ENCODE measurements around the gene APLF.
"Not testable (repeated sequence)": the region's sequence is repeated elsewhere in the genome, so short reads cannot be mapped to it uniquely, and the experiment has no call there.

Gene APLF

DNA sequence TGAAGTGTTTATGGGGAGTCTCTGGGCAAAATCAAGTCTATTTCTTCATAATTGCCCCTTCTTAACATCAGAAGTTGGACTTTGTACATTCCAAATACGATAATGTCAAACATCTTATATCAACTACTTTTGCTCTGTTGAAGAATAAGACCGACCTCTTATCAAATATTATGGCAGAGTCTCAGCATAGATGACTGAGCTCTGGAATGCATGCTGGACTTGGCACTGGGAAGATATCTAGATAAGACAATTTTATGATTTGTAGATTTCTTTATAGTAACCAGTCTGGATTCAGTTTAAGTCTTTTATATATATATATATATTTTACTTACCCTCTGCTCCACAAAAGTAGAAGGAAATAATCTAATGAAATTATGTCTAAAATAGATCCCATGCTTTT is 8.2 kb downstream of the APLF start:
- no peak for DNase-seq (ENCODE audit: low spot score)

GRCh38 chr2:68476454-68476853 is 9.1 kb downstream of the APLF start:
- DNase-seq (ENCODE audit: low spot score) = no peak

DNA sequence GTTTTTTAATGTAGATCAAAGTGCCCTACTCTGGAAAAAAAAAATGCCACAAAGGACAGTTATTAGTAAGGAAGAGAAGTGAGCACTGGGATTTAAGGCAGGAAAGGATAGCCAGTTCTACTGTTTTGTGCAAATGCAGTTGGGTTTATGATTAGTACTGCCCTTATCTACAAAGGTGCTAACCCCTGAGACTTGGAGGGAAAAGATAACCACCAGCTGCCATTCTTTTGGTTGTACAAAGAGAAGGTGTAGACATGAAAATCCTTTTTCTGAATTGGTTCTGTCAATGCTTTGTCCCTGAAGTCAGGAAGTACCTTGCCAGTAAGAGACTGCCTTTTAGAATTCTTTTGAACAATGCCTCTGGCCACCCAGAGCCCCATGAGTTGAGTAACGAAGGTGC is 11.3 kb downstream of the APLF start:
- no peak for DNase-seq (ENCODE audit: low spot score)

GRCh38 chr2:68482296-68482820 is 15.0 kb downstream of the APLF start:
- no peak for DNase-seq (ENCODE audit: low spot score)

GRCh38 chr2:68483011-68483410 is 15.6 kb downstream of the APLF start:
- no peak for DNase-seq (ENCODE audit: low spot score)

DNA sequence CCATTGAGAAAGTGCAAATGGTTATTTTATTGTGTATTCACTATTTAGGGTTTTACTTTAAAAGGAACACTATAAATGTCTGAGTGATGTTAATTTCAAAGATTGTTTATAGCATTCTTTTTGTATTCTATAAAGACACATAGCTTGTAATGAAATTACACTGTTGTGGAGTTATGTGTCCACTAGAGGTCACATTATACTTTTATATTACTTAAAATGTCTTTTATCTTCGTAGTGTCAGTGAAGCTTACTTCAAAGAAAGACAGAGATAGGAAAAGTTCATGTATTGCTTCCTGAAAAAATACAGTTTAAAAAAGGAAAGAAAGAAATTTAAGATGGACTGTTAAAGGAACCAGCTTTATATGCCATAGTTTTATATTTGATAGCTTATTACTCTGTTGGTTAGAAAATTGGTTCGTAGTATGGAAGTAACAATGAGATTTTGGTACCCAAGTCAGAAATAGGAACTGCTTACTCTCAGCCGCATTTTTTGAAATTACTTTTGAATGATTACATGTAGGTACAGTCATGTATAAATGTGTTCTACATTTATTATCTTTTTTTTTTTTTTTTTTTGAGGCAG is 20.5 kb downstream of the APLF start:
- DNase-seq (ENCODE audit: low spot score) = peak; percentile 40

DNA sequence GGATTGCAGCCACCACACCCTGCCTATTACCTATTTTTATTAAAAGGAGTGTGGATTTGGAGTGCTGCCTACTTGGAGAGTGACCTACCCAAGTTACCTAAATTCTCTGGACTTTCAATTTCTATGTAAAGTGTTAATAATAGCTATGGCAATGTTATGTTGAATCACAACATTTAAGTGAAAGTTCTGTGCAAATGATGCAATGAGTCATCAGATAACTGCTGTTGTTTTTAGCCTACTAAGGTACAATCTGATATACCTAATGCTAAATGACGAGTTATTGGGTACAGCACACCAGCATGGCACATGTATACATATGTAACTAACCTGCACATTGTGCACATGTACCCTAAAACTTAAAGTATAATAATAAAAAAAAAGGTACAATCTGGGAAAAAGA is 21.2 kb downstream of the APLF start:
- not testable (repeated sequence) for DNase-seq (ENCODE audit: low spot score)

GRCh38 chr2:68489282-68489681 is 21.9 kb downstream of the APLF start:
- DNase-seq (ENCODE audit: low spot score) = no peak

DNA sequence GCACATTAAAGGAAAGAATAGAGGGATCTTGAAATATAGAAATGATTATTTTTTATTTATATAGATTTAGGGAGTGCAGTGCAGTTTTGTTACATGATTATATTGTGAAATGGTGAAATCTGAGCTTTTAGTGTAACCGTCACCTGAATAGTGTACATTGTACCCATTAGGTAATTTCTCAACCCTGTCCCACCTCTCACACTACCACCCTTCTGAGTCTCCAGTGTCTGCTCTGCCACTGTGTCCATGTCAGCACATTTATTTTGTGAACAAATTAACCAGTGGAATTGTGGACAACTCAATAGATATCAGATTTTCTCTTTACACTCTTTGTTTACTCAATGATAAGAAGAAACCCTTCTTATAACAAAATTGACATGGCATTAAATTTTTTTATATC is 24.2 kb downstream of the APLF start:
- no peak for DNase-seq (ENCODE audit: low spot score)

- DNase-seq (ENCODE audit: low spot score) = no peak
Observed at GRCh38 chr2:68499133-68499532, 31.7 kb downstream of the APLF start.

DNA sequence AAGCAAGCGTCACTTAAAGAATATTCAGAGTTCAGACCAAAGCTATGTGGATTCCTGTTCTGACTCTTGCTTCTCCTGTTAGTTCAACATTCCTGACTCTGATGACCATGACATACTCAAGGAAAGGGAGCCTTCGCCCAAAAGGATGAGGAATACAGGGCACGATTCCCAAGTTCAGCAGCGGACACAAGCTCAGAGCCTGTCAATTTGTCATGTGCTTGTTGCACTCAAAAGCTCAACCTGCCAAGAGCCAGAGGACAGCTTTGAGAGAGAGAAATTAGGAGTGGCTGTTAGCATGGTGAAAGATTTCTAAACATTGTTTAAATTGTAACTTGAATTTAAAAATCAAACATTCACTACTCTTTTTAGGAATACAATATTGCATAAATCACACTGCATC is 33.3 kb downstream of the APLF start:
- peak; percentile 2 for DNase-seq (ENCODE audit: low spot score)

DNA sequence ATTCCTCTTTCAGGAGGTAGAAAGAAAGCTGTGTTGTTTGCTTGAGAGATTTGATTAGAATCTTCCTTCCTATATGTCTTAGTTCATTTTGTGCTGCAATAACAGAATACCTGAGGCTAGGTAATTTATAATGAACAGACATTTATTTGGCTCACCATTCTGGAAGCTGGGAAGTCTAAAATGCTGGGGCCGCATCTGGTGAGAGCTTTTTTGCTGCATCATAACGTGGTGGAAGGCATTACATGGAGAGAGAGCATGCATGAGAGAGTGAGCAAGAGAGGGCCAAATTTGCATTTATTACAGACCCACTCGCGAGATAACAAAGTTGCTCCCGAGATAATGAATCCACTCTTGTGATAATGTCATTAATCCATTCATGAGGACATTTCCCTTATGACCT is 34.4 kb downstream of the APLF start:
- no peak for DNase-seq (ENCODE audit: low spot score)

GRCh38 chr2:68505603-68506159 is 38.3 kb downstream of the APLF start:
- DNase-seq (ENCODE audit: low spot score) = no peak

GRCh38 chr2:68506170-68506569 is 38.8 kb downstream of the APLF start:
- no peak for DNase-seq (ENCODE audit: low spot score)

DNA sequence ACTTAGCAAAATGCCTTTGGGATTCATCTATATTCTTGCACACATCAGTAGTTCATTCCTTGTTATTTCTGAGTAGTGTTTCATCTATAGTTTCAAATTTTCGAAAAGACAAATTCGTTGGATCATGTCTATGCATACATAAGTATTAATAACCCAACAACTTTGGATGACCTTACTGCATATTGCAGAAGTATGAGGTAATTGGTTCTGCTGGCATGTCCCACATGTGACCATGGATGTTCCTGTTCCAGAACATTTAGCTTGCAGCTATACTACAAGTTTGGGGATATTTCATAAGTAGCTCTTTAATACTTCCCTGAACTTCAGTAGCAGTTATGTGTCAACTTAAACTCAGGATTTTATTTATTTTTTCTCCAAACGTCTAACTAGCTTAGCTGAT is 44.9 kb downstream of the APLF start:
- no peak for DNase-seq (ENCODE audit: low spot score)

- no peak for DNase-seq (ENCODE audit: low spot score)
Observed at GRCh38 chr2:68512966-68513365, 45.6 kb downstream of the APLF start.

DNA sequence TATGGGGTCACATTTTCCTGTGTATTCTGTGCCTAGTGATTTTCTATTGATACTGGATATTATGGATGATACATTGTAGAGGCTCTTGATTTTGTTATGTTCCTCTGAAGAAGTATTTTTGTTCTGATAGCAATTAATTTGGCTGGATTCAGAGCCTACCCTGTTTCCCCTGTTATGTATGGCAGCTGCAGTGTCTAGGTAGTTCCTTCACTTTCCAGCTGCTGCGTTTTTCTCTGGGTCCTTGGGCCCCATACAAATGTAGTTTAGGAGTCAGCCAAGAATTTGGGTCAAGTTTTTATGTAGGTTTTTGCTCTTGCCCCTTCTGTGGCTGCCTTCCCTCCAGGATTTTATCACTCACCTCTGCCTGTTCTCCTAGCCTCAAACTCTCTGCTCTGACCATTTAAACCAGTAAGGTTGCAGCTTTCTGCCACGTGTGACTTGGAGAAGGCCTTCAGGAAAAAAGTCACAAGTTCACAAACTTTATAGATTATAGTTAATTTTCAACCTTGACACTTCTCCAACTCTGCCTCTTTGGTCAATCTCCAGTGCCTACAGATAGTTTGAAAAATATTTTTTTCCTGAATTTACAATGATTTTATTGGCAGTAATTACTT is 47.0 kb downstream of the APLF start:
- no peak for DNase-seq (ENCODE audit: low spot score)

DNA sequence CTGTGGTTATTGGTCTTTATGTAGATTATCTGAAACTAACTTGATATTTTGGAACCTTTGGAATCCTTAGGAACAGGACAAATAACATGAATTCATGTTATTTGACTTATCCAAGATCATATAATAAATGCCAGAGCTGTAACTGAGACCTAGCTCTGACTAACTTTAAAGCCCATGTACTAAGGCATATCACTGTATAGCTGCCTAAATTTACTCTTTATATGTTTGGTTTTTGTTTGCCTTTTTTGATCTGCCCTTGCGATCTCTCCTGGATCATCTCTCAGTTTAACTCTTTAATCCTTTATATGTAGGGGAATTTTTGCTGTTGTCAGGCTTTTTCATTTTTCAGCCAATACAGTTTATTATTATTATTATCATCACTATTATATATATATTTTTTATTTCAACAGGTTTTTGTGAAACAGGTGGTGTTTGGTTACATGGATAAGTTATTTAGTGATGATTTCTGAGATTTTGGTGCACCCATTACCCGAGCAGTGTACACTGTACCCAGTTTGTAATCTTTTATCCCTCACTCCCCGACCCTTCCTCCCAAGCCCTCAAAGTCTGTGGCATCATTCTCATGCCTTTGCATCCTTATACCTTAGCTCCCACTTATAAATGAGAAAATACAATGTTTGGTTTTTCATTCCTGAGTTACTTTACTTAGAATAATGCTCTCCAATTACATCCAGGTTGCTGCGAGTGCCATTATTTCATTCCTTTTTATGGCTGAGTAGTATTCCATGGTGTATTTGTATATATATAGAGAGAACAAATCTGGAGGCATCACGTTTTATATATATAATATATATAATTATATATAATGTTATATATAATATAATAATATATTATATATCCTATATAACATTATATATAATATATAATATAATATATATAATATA is 48.9 kb downstream of the APLF start:
- DNase-seq (ENCODE audit: low spot score) = no peak

- no peak for DNase-seq (ENCODE audit: low spot score)
Observed at GRCh38 chr2:68519236-68519635, 51.9 kb downstream of the APLF start.

DNA sequence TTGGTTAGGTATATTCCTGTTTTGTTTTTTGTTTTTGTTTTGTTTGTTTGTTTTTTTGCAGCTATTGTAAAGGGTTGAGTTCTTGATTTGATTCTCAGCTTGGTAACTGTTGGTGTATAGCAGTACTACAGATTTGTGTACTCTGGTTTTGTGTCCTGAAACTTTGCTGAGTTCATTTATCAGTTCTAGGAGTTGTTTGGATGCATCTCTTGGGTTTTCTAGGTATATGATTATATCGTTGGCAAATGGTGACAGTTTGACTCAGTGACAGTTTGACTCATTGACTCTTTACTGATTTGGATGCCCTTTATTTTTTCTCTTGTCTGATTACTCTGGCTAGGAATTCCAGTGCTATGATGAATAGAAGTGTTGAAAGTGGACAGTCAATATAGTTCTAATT is 53.7 kb downstream of the APLF start:
- DNase-seq (ENCODE audit: low spot score) = no peak

DNA sequence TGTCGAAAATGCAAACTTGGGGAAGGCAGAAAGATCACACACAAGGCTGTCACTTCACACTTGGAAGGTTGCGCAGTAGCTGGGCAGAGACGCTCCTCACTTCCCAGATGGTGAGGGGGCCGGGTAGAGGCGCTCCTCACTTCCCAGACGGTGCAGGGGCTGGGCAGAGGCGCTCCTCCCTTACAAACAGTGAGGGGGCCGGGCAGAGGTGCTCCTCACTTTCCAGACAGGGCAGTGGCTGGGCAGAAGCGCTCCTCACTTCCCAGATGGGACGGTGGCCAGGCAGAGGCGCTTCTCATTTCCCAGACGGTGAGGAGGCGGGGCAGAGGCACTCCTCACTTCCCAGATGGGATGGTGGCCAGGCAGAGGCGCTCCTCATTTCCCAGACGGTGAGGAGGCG is 59.6 kb downstream of the APLF start:
- DNase-seq (ENCODE audit: low spot score) = not testable (repeated sequence)

- DNase-seq (ENCODE audit: low spot score) = not testable (repeated sequence)
Observed at GRCh38 chr2:68527343-68528081, 60.1 kb downstream of the APLF start.
